T-helper 2 cell treated with Interferon-gamma antibody and Interleukin-4, amounts not matched to agents 5 μg/mL and 100 μg/mL, for 36 hours (primary cell): ENCODE data around the gene SCNN1B.
"Not testable (repeated sequence)": the region's sequence is repeated elsewhere in the genome, so short reads cannot be mapped to it uniquely, and the experiment has no call there.

Source experiments
- DNase-seq: peaks from one replicate; pipeline ENCODE4 v3.0.0; 2021; ENCODE audit warnings: low spot score
- H3K27ac Mint-ChIP-seq: one replicate; pipeline ENCODE4 v1.8.0; 2021; ENCODE audit warnings: mild to moderate bottlenecking, mixed read lengths
- H3K27me3 Mint-ChIP-seq: one replicate; pipeline ENCODE4 v1.8.0; 2021; ENCODE audit warnings: low read depth, mixed read lengths
- H3K36me3 Mint-ChIP-seq: one replicate; pipeline ENCODE4 v1.8.0; 2021; ENCODE audit warnings: low read depth, mixed read lengths
- H3K4me1 Mint-ChIP-seq: one replicate; pipeline ENCODE4 v1.8.0; 2021; ENCODE audit warnings: low read depth, mixed read lengths
- H3K4me3 Mint-ChIP-seq: one replicate; pipeline ENCODE4 v1.8.0; 2022; ENCODE audit warnings: mild to moderate bottlenecking, moderate library complexity, mixed read lengths
- H3K9me3 Mint-ChIP-seq: one replicate; pipeline ENCODE4 v1.8.0; 2021; ENCODE audit warnings: mixed read lengths

Gene SCNN1B

GRCh38 chr16:23380501-23380951 lies 78.4 kb downstream of the SCNN1B start:
- no peaks in the 10 kb centered on the region for H3K4me1 Mint-ChIP-seq
- no peak overlapping the region for H3K4me3 Mint-ChIP-seq
- no peaks in the 10 kb centered on the region for H3K36me3 Mint-ChIP-seq
- no peak overlapping the region for H3K27ac Mint-ChIP-seq
- H3K27me3 Mint-ChIP-seq: no peaks in the 10 kb centered on the region
- no peaks in the 10 kb centered on the region for H3K9me3 Mint-ChIP-seq
- no peak for DNase-seq

GRCh38 chr16:23381702-23382101 lies 79.6 kb downstream of the SCNN1B start:
- not testable (repeated sequence) for H3K4me1 Mint-ChIP-seq, DNase-seq, H3K27ac Mint-ChIP-seq, H3K9me3 Mint-ChIP-seq, H3K4me3 Mint-ChIP-seq, H3K36me3 Mint-ChIP-seq, H3K27me3 Mint-ChIP-seq

GRCh38 chr16:23382279-23382678 lies 80.2 kb downstream of the SCNN1B start:
- Mint-ChIP-seq H3K4me3 (no peak overlapping the region), H3K27ac (no peak overlapping the region), H3K27me3 (no peaks in the 10 kb centered on the region), H3K9me3 (no peaks in the 10 kb centered on the region), H3K4me1 (no peaks in the 10 kb centered on the region), H3K36me3 (no peaks in the 10 kb centered on the region)
- no peak for DNase-seq

- no peak overlapping the region for H3K4me3 Mint-ChIP-seq
- no peaks in the 10 kb centered on the region for H3K27me3 Mint-ChIP-seq
- DNase-seq: no peak
- peaks cover 2% of the 10 kb centered on the region for H3K36me3 Mint-ChIP-seq
- H3K9me3 Mint-ChIP-seq: no peaks in the 10 kb centered on the region
- H3K27ac Mint-ChIP-seq: no peak overlapping the region
- no peaks in the 10 kb centered on the region for H3K4me1 Mint-ChIP-seq
Measured at GRCh38 chr16:23383881-23384280, 81.8 kb downstream of the SCNN1B start.

- H3K27me3 Mint-ChIP-seq: no peaks in the 10 kb centered on the region
- H3K27ac Mint-ChIP-seq: no peak overlapping the region
- peaks cover 6% of the 10 kb centered on the region for H3K36me3 Mint-ChIP-seq
- H3K9me3 Mint-ChIP-seq: no peaks in the 10 kb centered on the region
- H3K4me3 Mint-ChIP-seq: no peak overlapping the region
- no peaks in the 10 kb centered on the region for H3K4me1 Mint-ChIP-seq
- DNase-seq: no peak
Measured at GRCh38 chr16:23384878-23385277, 82.8 kb downstream of the SCNN1B start.

- no peak overlapping the region for H3K27ac Mint-ChIP-seq
- no peak overlapping the region for H3K4me3 Mint-ChIP-seq
- no peaks in the 10 kb centered on the region for H3K9me3 Mint-ChIP-seq
- no peaks in the 10 kb centered on the region for H3K27me3 Mint-ChIP-seq
- peaks cover 6% of the 10 kb centered on the region for H3K36me3 Mint-ChIP-seq
- no peak for DNase-seq
- no peaks in the 10 kb centered on the region for H3K4me1 Mint-ChIP-seq
Measured at GRCh38 chr16:23385441-23385840, 83.3 kb downstream of the SCNN1B start.

GRCh38 chr16:23387666-23388065 lies 85.6 kb downstream of the SCNN1B start:
- Mint-ChIP-seq H3K27me3 (no peaks in the 10 kb centered on the region), H3K9me3 (no peaks in the 10 kb centered on the region), H3K27ac (no peak overlapping the region), H3K4me1 (no peaks in the 10 kb centered on the region), H3K36me3 (peaks cover 10% of the 10 kb centered on the region), H3K4me3 (no peak overlapping the region)
- DNase-seq: no peak

- DNase-seq: no peak
- Mint-ChIP-seq H3K4me1 (no peaks in the 10 kb centered on the region), H3K27me3 (no peaks in the 10 kb centered on the region), H3K4me3 (no peak overlapping the region), H3K27ac (no peak overlapping the region), H3K9me3 (no peaks in the 10 kb centered on the region), H3K36me3 (peaks cover 11% of the 10 kb centered on the region)
Measured at GRCh38 chr16:23388786-23389185, 86.7 kb downstream of the SCNN1B start.

- Mint-ChIP-seq H3K27ac (no peak overlapping the region), H3K9me3 (no peaks in the 10 kb centered on the region), H3K27me3 (no peaks in the 10 kb centered on the region), H3K36me3 (peaks cover 12% of the 10 kb centered on the region), H3K4me3 (no peak overlapping the region), H3K4me1 (no peaks in the 10 kb centered on the region)
- no peak for DNase-seq
Measured at GRCh38 chr16:23389201-23389600, 87.1 kb downstream of the SCNN1B start.

GRCh38 chr16:23389936-23390335 lies 87.8 kb downstream of the SCNN1B start:
- not testable (repeated sequence) for DNase-seq, H3K9me3 Mint-ChIP-seq, H3K4me3 Mint-ChIP-seq, H3K27ac Mint-ChIP-seq, H3K27me3 Mint-ChIP-seq, H3K4me1 Mint-ChIP-seq
- peaks cover 14% of the 10 kb centered on the region for H3K36me3 Mint-ChIP-seq

GRCh38 chr16:23391381-23392222 lies 89.5 kb downstream of the SCNN1B start:
- no peak overlapping the region for H3K27ac Mint-ChIP-seq
- no peak for DNase-seq
- peaks cover 14% of the 10 kb centered on the region for H3K36me3 Mint-ChIP-seq
- H3K4me1 Mint-ChIP-seq: no peaks in the 10 kb centered on the region
- no peak overlapping the region for H3K4me3 Mint-ChIP-seq
- H3K27me3 Mint-ChIP-seq: no peaks in the 10 kb centered on the region
- H3K9me3 Mint-ChIP-seq: no peaks in the 10 kb centered on the region

GRCh38 chr16:23392223-23392600 lies 90.1 kb downstream of the SCNN1B start:
- Mint-ChIP-seq H3K27me3 (no peaks in the 10 kb centered on the region), H3K27ac (no peak overlapping the region), H3K36me3 (peaks cover 16% of the 10 kb centered on the region), H3K4me3 (no peak overlapping the region), H3K4me1 (no peaks in the 10 kb centered on the region), H3K9me3 (no peaks in the 10 kb centered on the region)
- no peak for DNase-seq

GRCh38 chr16:23394141-23394831 lies 92.2 kb downstream of the SCNN1B start:
- no peak for DNase-seq
- H3K36me3 Mint-ChIP-seq: peaks cover 16% of the 10 kb centered on the region

GRCh38 chr16:23395732-23396131 lies 93.6 kb downstream of the SCNN1B start:
- H3K4me3 Mint-ChIP-seq: no peak overlapping the region
- H3K27ac Mint-ChIP-seq: no peak overlapping the region
- no peaks in the 10 kb centered on the region for H3K9me3 Mint-ChIP-seq
- peaks cover 21% of the 10 kb centered on the region for H3K36me3 Mint-ChIP-seq
- H3K4me1 Mint-ChIP-seq: no peaks in the 10 kb centered on the region
- H3K27me3 Mint-ChIP-seq: no peaks in the 10 kb centered on the region
- DNase-seq: no peak

More at GRCh38 chr16:23394141-23394831, 92.2 kb downstream of the SCNN1B start:
- Mint-ChIP-seq H3K4me1 (no peaks in the 10 kb centered on the region), H3K27ac (no peak overlapping the region), H3K4me3 (no peak overlapping the region), H3K9me3 (no peaks in the 10 kb centered on the region), H3K27me3 (no peaks in the 10 kb centered on the region)
